ENCODE results near the gene ELL.

DNA sequence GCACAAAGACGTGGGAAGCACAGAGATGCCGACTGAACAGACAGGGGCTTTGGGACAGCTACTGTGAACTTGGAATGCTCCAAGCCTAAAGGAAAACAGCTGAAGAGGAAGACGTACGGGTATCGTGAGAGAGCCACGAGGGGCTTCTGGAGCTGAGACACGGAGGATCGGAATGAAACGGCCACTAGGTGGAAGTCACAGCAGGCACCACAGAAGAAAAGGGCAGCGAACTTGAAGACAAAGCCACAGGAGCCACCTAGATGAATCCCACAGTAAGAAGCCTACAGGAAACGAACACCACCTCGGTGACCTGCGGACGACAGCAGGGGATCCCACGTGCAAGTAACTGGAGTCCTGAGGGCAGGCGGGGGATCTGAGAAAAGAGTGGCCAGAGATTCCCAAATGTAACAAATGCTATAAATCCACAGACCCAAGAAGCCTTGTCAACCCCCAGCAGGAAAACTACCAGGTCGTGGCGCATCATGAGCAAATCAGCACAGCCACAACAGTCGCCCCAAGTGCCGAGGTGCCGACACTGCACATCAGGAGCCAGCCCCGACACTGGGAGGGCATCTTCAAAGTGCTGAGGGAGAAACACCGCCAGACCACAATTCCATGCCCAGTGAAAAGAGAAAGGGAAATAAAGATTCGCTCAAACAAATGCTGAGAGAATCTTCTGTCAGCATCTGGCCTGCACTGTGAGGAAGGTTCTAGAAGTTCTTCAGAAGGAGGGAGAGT lies 44.7 kb downstream of the ELL start:
- TF ChIP-seq, protein P1, sequence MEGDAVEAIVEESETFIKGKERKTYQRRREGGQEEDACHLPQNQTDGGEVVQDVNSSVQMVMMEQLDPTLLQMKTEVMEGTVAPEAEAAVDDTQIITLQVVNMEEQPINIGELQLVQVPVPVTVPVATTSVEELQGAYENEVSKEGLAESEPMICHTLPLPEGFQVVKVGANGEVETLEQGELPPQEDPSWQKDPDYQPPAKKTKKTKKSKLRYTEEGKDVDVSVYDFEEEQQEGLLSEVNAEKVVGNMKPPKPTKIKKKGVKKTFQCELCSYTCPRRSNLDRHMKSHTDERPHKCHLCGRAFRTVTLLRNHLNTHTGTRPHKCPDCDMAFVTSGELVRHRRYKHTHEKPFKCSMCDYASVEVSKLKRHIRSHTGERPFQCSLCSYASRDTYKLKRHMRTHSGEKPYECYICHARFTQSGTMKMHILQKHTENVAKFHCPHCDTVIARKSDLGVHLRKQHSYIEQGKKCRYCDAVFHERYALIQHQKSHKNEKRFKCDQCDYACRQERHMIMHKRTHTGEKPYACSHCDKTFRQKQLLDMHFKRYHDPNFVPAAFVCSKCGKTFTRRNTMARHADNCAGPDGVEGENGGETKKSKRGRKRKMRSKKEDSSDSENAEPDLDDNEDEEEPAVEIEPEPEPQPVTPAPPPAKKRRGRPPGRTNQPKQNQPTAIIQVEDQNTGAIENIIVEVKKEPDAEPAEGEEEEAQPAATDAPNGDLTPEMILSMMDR (IDR thresholded peaks at IDR 0.05 in 2 of 3, conservative IDR thresholded peaks at IDR 0.05 in 1 of 3; ENCODE audit: borderline replicate concordance in 1 of 3, insufficient read depth in 1 of 3, low read depth in 2 of 3, low read length in 2 of 3), result peak in 2 of 3 experiments; percentile 20 to 23; a peak in 2 of 6 replicates
- TF ChIP-seq JUND (IDR thresholded peaks at IDR 0.05) (no peak), POLR2A (IDR thresholded peaks at IDR 0.05; ENCODE audit: borderline replicate concordance, extremely low read depth, insufficient read depth, insufficient read length) (no peak), ZFX (IDR thresholded peaks at IDR 0.05) (no peak), ZNF274 (IDR thresholded peaks at IDR 0.05; ENCODE audit: low read depth, low read length) (no peak), POLR2AphosphoS5 (IDR thresholded peaks at IDR 0.05; ENCODE audit: low read depth, low read length) (no peak), CEBPB (IDR thresholded peaks at IDR 0.05; ENCODE audit: low read depth) (no peak), EZH2phosphoT487 (IDR thresholded peaks at IDR 0.05; ENCODE audit: borderline replicate concordance) (no peak), EZH2 (IDR thresholded peaks at IDR 0.05) (no peak), TCF7L2 (IDR thresholded peaks at IDR 0.05; ENCODE audit: borderline replicate concordance, extremely low read depth, insufficient read depth, insufficient read length) (no peak), YY1 (IDR thresholded peaks at IDR 0.05; ENCODE audit: extremely low read depth, insufficient replicate concordance, low read depth, low read length) (no peak), CBX3 (IDR thresholded peaks at IDR 0.05; ENCODE audit: low read depth) (no peak), SP1 (IDR thresholded peaks at IDR 0.05; ENCODE audit: low read depth) (no peak)
- TF ChIP-seq, protein P2, sequence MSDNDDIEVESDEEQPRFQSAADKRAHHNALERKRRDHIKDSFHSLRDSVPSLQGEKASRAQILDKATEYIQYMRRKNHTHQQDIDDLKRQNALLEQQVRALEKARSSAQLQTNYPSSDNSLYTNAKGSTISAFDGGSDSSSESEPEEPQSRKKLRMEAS (IDR thresholded peaks at IDR 0.05), result no peak
